ENCODE data around the gene RAE1. TPM values are rescaled to one million over a fixed set of nuclear protein-coding genes. Genes with fewer than 3 reads are reported as not detected.
"Not testable (repeated sequence)": the region's sequence is repeated elsewhere in the genome, so short reads cannot be mapped to it uniquely, and the experiment has no call there.

Gene RAE1
- total RNA-seq, 1 donor from 2014 or later, result 15.3 TPM

- Histone ChIP-seq H3K4me1 (peaks cover 6% of the 10 kb centered on the region), H3K27me3 (ENCODE audit: low read depth) (no peaks in the 10 kb centered on the region), H3K27ac (replicated peaks) (no peak overlapping the region), H3K36me3 (no peaks in the 10 kb centered on the region), H3K4me3 (no peak overlapping the region), H3K9me3 (replicated peaks) (no peaks in the 10 kb centered on the region)
- intact Hi-C loops (cut with micrococcal nuclease), result no loop called here
- no peak for TF ChIP-seq CTCF (IDR thresholded peaks at IDR 0.05; ENCODE audit: borderline replicate concordance)
- no peak for DNase-seq
Observed at GRCh38 chr20:57414867-57415592, 64.0 kb downstream of the RAE1 start.

- H3K4me3 ChIP-seq, result no peak overlapping the region
- intact Hi-C loops (cut with micrococcal nuclease), result no loop called here
- H3K27ac ChIP-seq (replicated peaks), result no peak overlapping the region
- H3K4me1 ChIP-seq, result no peaks in the 10 kb centered on the region
- no peak for TF ChIP-seq CTCF (IDR thresholded peaks at IDR 0.05; ENCODE audit: borderline replicate concordance)
- H3K36me3 ChIP-seq, result no peaks in the 10 kb centered on the region
- H3K27me3 ChIP-seq (ENCODE audit: low read depth), result peaks cover 2% of the 10 kb centered on the region
- H3K9me3 ChIP-seq (replicated peaks), result no peaks in the 10 kb centered on the region
- DNase-seq, result no peak
Observed at GRCh38 chr20:57415771-57416170, 64.7 kb downstream of the RAE1 start.

GRCh38 chr20:57416296-57417022, 65.4 kb downstream of the RAE1 start:
- H3K9me3 ChIP-seq (replicated peaks), result no peaks in the 10 kb centered on the region
- TF ChIP-seq CTCF (IDR thresholded peaks at IDR 0.05; ENCODE audit: borderline replicate concordance), result no peak
- H3K36me3 ChIP-seq, result no peaks in the 10 kb centered on the region
- intact Hi-C loops (cut with micrococcal nuclease), result no loop called here
- H3K27me3 ChIP-seq (ENCODE audit: low read depth), result peaks cover 9% of the 10 kb centered on the region
- H3K4me3 ChIP-seq, result no peak overlapping the region
- H3K4me1 ChIP-seq, result no peaks in the 10 kb centered on the region
- DNase-seq, result no peak
- no peak overlapping the region for H3K27ac ChIP-seq (replicated peaks)

GRCh38 chr20:57417051-57417689, 66.1 kb downstream of the RAE1 start:
- TF ChIP-seq CTCF (IDR thresholded peaks at IDR 0.05; ENCODE audit: borderline replicate concordance), result no peak
- DNase-seq, result no peak
- no peaks in the 10 kb centered on the region for H3K9me3 ChIP-seq (replicated peaks)

GRCh38 chr20:57417830-57418780, 67.0 kb downstream of the RAE1 start:
- no peaks in the 10 kb centered on the region for H3K4me1 ChIP-seq
- peaks cover 11% of the 10 kb centered on the region for H3K27me3 ChIP-seq (ENCODE audit: low read depth)
- no peak overlapping the region for H3K27ac ChIP-seq (replicated peaks)
- no peak for TF ChIP-seq CTCF (IDR thresholded peaks at IDR 0.05; ENCODE audit: borderline replicate concordance)
- H3K4me3 ChIP-seq, result no peak overlapping the region
- H3K36me3 ChIP-seq, result no peaks in the 10 kb centered on the region
- no peak for DNase-seq
- no peaks in the 10 kb centered on the region for H3K9me3 ChIP-seq (replicated peaks)
- intact Hi-C loops (cut with micrococcal nuclease), result no loop called here

More at GRCh38 chr20:57417051-57417689, 66.1 kb downstream of the RAE1 start:
- H3K36me3 ChIP-seq, result no peaks in the 10 kb centered on the region
- no peaks in the 10 kb centered on the region for H3K4me1 ChIP-seq
- peaks cover 11% of the 10 kb centered on the region for H3K27me3 ChIP-seq (ENCODE audit: low read depth)
- intact Hi-C loops (cut with micrococcal nuclease), result no loop called here
- H3K4me3 ChIP-seq, result no peak overlapping the region
- H3K27ac ChIP-seq (replicated peaks), result no peak overlapping the region

GRCh38 chr20:57419479-57419878, 68.4 kb downstream of the RAE1 start:
- H3K9me3 ChIP-seq (replicated peaks); intact Hi-C loops (cut with micrococcal nuclease); H3K4me1 ChIP-seq; H3K4me3 ChIP-seq; H3K36me3 ChIP-seq; H3K27ac ChIP-seq (replicated peaks); DNase-seq: not testable (repeated sequence)
- H3K27me3 ChIP-seq (ENCODE audit: low read depth), result peaks cover 11% of the 10 kb centered on the region

Data from left ventricle myocardium inferior (tissue), 1 donor.